GM23338 (cell line): ENCODE data around the gene ALDH3A2.

Experiments
- EZH2phosphoT487 ChIP-seq: fragments of 200-600 bp; sonication (generic); IDR thresholded peaks from one replicate; pipeline ENCODE4 v1.8.1; 2018; ENCODE audit warnings: antibody characterized with exemption; ENCODE audit not compliant: unreplicated experiment
- NANOG ChIP-seq: IDR thresholded peaks from 2 replicates; pipeline ENCODE4 v1.6.1; 2016; ENCODE audit warnings: antibody characterized with exemption, borderline replicate concordance
- POLR2AphosphoS5 ChIP-seq: IDR thresholded peaks from 2 replicates; pipeline ENCODE4 v1.6.1; 2016; ENCODE audit warnings: antibody characterized with exemption, low read depth
- TF ChIP-seq, protein P1 (sequence below), 2 experiments: fragments of 200-600 bp in 1 of 2; sonication (generic) in 1 of 2; conservative IDR thresholded peaks; 2 replicates each; pipeline versions ENCODE4 v1.5.1 to v1.6.1; 2016 to 2017; ENCODE audit warnings: antibody characterized with exemption in 2 of 2, low read depth in 2 of 2, mild to moderate bottlenecking in 2 of 2, moderate library complexity in 1 of 2

DNA sequence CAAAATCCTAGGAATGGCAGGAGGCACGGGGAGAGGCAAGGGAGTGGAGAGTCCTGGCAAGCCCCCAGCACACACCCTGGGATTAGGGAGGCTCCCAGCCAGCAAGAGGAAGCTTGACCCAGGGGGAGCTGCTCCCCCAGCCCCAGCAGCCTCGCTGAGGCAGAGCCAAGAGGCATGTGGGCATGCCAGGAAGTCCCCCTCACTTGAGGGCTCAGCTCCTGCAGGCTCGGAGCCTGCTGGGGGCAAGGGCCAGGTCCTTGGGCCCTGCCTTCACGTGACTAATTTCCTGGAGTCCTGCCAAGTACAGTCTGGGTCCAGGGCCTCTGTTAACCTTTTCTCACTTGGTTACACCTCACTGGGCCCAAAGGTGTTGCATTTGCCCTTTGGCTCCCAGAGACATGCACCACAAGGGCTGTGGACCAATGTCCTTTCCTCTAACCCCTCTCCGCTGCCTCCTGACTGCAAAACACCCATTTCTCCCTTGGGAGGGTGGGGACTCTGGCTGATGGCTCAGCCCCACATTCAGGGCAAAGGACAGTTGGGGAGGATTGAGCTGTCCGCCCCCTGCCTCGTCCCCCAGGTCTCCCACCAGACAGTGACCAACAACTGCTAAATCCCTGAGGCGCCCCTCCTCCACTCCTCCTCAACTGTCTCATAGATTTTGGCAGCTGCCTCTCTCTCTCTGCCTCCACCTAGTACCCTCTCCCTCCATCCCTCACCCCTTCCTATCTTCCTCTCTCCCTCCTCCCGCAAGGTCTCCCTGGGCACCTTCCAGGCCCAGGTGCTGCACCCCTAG is 72.3 kb downstream of the ALDH3A2 start:
- TF ChIP-seq, protein P1, sequence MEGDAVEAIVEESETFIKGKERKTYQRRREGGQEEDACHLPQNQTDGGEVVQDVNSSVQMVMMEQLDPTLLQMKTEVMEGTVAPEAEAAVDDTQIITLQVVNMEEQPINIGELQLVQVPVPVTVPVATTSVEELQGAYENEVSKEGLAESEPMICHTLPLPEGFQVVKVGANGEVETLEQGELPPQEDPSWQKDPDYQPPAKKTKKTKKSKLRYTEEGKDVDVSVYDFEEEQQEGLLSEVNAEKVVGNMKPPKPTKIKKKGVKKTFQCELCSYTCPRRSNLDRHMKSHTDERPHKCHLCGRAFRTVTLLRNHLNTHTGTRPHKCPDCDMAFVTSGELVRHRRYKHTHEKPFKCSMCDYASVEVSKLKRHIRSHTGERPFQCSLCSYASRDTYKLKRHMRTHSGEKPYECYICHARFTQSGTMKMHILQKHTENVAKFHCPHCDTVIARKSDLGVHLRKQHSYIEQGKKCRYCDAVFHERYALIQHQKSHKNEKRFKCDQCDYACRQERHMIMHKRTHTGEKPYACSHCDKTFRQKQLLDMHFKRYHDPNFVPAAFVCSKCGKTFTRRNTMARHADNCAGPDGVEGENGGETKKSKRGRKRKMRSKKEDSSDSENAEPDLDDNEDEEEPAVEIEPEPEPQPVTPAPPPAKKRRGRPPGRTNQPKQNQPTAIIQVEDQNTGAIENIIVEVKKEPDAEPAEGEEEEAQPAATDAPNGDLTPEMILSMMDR (conservative IDR thresholded peaks at IDR 0.05; ENCODE audit: low read depth in 2 of 2) = no peak
- TF ChIP-seq EZH2phosphoT487 = no peak
- no peak for TF ChIP-seq POLR2AphosphoS5
- no peak for TF ChIP-seq NANOG
